H1 (cell line): ENCODE measurements around the gene PCSK1N.
A peak's percentile ranks its signal among the peaks of the same experiment; 100 is the strongest.

Experiments used
- EP300 ChIP-seq, 2 experiments: IDR thresholded peaks; 1 replicate in 1 of 2; 2 replicates in 1 of 2; pipeline ENCODE4 v1.6.1; 2011 to 2012; ENCODE audit warnings: low read depth in 2 of 2, low read length in 2 of 2, mild to moderate bottlenecking in 2 of 2, borderline replicate concordance in 1 of 2, inconsistent platforms in 1 of 2, moderate library complexity in 1 of 2
- EZH2 ChIP-seq: fragments of 200-600 bp; sonication (generic); IDR thresholded peaks from 2 replicates; pipeline ENCODE4 v1.7.1; 2012; ENCODE audit warnings: low read depth, mild to moderate bottlenecking, moderate library complexity, low read length, inconsistent platforms; ENCODE audit not compliant: severe bottlenecking
- HDAC2 ChIP-seq, 2 experiments: fragments of 300-600 bp in 1 of 2; sonication (generic) in 1 of 2; IDR thresholded peaks; 2 replicates each; pipeline ENCODE4 v1.6.1; 2011 to 2012; ENCODE audit warnings: low read depth in 2 of 2, low read length in 2 of 2, mild to moderate bottlenecking in 2 of 2, moderate library complexity in 2 of 2, borderline replicate concordance in 1 of 2, inconsistent platforms in 1 of 2
- POLR2A ChIP-seq, 2 experiments: IDR thresholded peaks; 1 replicate in 1 of 2; 2 replicates in 1 of 2; pipeline ENCODE4 v1.6.1; 2011; ENCODE audit warnings: low read depth in 2 of 2, low read length in 2 of 2, mild to moderate bottlenecking in 2 of 2; ENCODE audit errors: control extremely low read depth in 1 of 2

DNA sequence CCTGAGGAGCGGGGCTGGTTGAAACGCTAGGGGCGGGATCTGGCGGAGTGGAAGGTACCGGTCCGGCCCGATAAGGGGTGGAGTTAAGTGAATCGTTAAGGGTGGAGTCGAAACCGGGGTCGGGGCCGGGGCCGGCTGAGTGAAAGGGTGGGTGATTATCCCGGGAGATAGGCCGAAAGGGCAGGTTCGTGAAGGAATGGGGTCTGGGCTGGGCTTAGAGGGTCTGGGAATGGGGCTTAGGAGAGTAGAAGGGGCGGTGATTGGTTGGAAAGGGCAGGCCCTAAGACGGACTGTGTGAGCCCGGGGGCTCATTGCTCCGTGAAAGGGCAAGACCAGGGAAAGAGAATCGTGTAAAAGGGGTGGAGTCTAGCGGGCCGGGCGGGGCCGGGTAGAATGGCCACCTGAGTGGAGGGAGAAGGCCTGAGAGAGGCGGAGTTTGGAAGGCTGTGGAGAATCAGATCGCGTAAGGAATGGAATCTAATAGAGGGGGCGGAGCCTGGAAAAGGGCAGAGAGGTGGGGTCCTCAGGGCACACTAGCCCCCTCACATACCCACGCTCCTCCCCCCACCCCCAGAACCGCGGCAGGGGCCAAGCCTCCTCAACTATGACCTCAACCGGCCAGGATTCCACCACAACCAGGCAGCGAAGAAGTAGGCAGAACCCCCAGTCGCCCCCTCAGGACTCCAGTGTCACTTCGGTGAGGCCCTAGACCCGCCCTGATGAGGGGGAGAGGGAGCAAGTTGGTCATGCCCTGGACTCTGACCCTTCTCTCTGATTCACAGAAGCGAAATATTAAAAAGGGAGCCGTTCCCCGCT lies 33.1 kb downstream of the PCSK1N start:
- peak in 1 of 2 experiments; percentile 32; a peak in 1 of 3 replicates for TF ChIP-seq POLR2A (IDR thresholded peaks at IDR 0.05; ENCODE audit: control extremely low read depth in 1 of 2, low read depth in 2 of 2, low read length in 2 of 2)
- TF ChIP-seq EZH2, result no peak
- no peak for TF ChIP-seq EP300 (IDR thresholded peaks at IDR 0.05; ENCODE audit: borderline replicate concordance in 1 of 2, low read depth in 2 of 2, low read length in 2 of 2)
- TF ChIP-seq HDAC2 (IDR thresholded peaks at IDR 0.05; ENCODE audit: borderline replicate concordance in 1 of 2, low read depth in 2 of 2, low read length in 2 of 2), result no peak
